DMS53 treated with DMSO at 0.1 percent for 48 hours (cell line): ENCODE results near the gene FASTK.
"Not testable (repeated sequence)": the region's sequence is repeated elsewhere in the genome, so short reads cannot be mapped to it uniquely, and the experiment has no call there.

ENCODE experiments used
- DNase-seq: peaks from one replicate; lab custom pipeline; 2025; ENCODE audit not compliant: unreplicated experiment; lab: John Stamatoyannopoulos, UW

The FASTK gene

GRCh38 chr7:151053751-151054150, 26.9 kb downstream of the FASTK start:
- no peak for DNase-seq

GRCh38 chr7:151053096-151053495, 27.5 kb downstream of the FASTK start:
- no peak for DNase-seq

- peak; percentile 29 for DNase-seq
These were observed 29.5 kb downstream of the FASTK start for GRCh38 chr7:151051108-151051507.

- no peak for DNase-seq
These were observed 31.6 kb downstream of the FASTK start for GRCh38 chr7:151048911-151049463.

GRCh38 chr7:151047976-151048815, 32.4 kb downstream of the FASTK start, which contains the start of gene ASIC3:
TSS of gene ASIC3 (plus strand) at chr7:151048531. CDS start at chr7:151048886, 355 bp downstream.
- DNase-seq = no peak

GRCh38 chr7:151046603-151047573, 33.7 kb downstream of the FASTK start:
- DNase-seq = no peak

- no peak for DNase-seq
These were observed 34.6 kb downstream of the FASTK start for GRCh38 chr7:151045967-151046366.

GRCh38 chr7:151045262-151045661, 35.3 kb downstream of the FASTK start:
- DNase-seq = no peak

GRCh38 chr7:151043959-151044358, 36.6 kb downstream of the FASTK start:
- no peak for DNase-seq

- not testable (repeated sequence) for DNase-seq
These were observed 37.2 kb downstream of the FASTK start for GRCh38 chr7:151043449-151043848.

- DNase-seq = no peak
These were observed 39.8 kb downstream of the FASTK start for GRCh38 chr7:151040616-151041375.

GRCh38 chr7:151039850-151040548, 40.6 kb downstream of the FASTK start:
- DNase-seq = no peak

GRCh38 chr7:151038951-151039849, 41.4 kb downstream of the FASTK start:
- DNase-seq = peak; percentile 70

GRCh38 chr7:151035902-151036301, 44.7 kb downstream of the FASTK start:
- no peak for DNase-seq

- DNase-seq = no peak
These were observed 45.4 kb downstream of the FASTK start for GRCh38 chr7:151035026-151035717.

- no peak for DNase-seq
These were observed 46.1 kb downstream of the FASTK start for GRCh38 chr7:151034312-151035025.

- no peak for DNase-seq
These were observed 46.8 kb downstream of the FASTK start for GRCh38 chr7:151033864-151034249.
